ENCODE results near the gene LAMB1.

Gene LAMB1

GRCh38 chr7:108000875-108001763 is 1.8 kb downstream of the LAMB1 start:
- H3K4me3 ChIP-seq (ENCODE audit: low read depth, low read length): no peak overlapping the region
- TF ChIP-seq, protein P1, sequence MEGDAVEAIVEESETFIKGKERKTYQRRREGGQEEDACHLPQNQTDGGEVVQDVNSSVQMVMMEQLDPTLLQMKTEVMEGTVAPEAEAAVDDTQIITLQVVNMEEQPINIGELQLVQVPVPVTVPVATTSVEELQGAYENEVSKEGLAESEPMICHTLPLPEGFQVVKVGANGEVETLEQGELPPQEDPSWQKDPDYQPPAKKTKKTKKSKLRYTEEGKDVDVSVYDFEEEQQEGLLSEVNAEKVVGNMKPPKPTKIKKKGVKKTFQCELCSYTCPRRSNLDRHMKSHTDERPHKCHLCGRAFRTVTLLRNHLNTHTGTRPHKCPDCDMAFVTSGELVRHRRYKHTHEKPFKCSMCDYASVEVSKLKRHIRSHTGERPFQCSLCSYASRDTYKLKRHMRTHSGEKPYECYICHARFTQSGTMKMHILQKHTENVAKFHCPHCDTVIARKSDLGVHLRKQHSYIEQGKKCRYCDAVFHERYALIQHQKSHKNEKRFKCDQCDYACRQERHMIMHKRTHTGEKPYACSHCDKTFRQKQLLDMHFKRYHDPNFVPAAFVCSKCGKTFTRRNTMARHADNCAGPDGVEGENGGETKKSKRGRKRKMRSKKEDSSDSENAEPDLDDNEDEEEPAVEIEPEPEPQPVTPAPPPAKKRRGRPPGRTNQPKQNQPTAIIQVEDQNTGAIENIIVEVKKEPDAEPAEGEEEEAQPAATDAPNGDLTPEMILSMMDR (IDR thresholded peaks at IDR 0.05; ENCODE audit: control insufficient read depth, extremely low read depth, insufficient read depth): no peak
- no peak for DNase-seq (ENCODE audit: low read depth)

DNA sequence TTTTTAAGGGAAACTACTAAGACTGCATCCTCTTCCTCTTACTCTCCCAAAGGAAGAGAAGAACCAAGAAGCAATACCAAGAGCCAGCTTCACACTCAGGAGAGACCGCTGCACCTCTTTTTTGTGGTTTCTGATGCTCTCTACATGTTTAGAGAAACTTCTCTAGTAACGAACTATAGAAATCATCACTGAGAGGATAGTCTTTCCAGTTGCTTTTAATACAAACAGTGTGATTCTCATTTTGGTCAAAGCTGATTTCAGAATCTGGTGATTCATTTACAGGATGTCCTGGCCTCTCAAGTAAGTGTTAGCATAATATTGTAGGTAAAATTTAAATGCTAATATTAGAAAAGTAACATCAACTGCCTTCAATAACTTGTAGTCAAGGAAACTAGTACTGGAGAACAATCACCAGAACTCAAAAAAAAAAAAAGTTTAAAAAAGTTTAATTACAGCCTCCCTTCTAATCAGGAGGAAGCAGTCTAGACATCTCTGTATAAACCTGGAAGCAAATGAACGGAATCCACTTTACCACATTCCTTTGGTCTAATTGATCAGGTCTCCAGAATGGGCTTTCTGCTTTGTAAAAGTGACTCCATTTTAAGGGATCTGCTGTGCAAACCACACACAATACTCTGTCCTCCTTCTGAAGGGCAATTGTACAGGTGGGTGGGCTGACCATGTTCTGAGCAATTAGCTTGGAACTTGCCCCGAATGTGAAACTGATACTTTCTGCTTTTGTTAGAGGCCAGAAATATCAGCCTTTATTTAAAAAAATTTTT is 3.0 kb downstream of the LAMB1 start:
- H3K4me3 ChIP-seq (ENCODE audit: low read depth, low read length): no peak overlapping the region
- TF ChIP-seq, protein P1 (IDR thresholded peaks at IDR 0.05; ENCODE audit: control insufficient read depth, extremely low read depth, insufficient read depth): no peak
- DNase-seq (ENCODE audit: low read depth): no peak

DNA sequence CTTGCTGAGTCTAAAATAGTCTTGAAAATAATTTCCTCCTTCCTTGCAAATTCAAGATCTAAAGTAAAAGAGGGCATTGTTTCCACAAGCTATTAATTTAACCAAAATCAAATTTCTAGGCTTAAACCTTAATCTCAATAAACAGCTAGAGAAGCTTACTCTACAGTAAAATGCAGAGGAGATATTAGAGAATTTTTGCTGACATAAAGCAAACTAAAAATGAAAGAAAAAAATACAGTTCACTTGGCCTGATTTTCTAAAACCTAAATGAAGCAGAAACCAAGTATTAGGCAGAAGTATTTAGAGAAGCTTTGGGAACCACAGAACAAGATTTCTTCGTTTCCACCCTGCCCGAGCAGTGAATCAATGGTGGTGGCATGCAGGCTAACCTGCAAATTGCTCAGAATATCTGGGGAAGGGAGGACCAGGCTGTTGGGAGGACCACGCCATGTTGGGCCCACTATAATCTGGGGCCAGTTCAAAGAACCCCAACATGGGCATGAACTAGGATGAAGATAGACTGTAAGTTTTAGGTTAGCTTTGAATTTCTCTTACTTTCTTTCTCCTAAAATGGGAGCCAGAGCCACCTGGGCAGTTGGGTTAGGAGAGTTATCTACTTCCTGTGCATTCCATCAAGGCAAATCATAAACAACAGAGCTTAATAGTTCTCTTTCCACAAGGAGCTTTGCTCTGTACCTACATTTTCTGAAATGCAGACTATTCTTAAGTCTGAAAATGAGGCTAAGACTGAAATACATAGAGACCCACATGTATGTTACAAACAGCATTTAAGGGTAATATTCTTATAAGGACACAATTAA is 4.1 kb downstream of the LAMB1 start:
- TF ChIP-seq, protein P1 (IDR thresholded peaks at IDR 0.05; ENCODE audit: control insufficient read depth, extremely low read depth, insufficient read depth): no peak
- no peak overlapping the region for H3K4me3 ChIP-seq (ENCODE audit: low read depth, low read length)
- DNase-seq (ENCODE audit: low read depth): no peak

DNA sequence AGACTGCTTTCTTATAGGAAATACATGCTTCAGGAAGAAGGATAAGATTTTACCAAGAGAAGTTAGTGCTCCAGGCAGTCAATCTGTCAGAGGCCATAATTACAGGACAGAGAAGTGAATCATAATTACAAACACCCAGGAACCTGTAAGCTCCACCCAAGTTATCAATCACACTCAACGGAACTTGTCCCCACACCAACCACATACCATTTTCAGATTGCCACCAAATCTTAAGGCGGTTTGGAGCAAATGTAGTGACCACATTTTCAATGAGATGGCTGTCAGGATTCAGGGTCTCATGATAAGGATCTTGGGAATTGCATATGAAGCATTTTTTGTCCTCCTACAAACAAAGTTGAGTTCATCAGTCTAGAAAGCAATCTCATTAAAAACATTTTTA is 4.8 kb downstream of the LAMB1 start:
- H3K4me3 ChIP-seq (ENCODE audit: low read depth, low read length): no peak overlapping the region
- TF ChIP-seq, protein P1 (IDR thresholded peaks at IDR 0.05; ENCODE audit: control insufficient read depth, extremely low read depth, insufficient read depth): no peak
- no peak for DNase-seq (ENCODE audit: low read depth)

DNA sequence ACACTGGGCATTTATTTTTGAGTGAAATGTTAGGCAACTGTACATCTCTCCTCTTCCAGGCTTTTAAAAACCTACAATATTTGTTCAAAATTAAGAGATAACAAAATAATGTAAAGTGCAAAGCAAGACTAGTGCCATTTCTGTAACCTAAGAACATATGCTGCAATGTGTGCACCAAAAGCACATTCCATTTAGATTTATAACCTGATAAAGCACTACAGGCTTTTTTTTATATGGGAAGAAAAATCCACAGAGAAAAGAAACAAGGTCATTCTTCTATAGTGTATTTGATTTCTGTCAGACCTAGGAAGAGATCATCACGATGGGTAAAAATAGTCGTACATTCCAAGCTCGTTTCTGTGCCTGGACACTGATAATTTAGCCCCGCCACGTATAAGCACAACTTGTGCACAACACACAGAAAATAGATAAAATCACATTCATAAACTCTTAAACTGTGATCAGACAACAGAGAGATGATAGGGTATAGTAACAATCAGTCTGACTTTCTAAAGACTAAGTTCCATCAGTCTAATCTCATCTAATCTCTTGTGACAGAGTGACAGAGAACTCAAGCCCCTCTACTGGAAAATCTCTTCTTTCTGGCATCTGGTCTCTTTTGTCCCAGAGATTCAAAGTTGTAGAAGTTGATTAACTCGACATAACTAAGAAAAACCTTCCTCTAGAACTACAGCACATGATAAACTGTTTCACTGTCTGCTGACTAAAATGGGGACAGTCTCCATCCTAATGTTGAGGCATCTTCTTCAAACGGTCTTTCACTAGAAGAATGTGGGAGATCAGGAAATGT is 6.7 kb downstream of the LAMB1 start:
- peak; percentile 50 for DNase-seq (ENCODE audit: low read depth)
- TF ChIP-seq, protein P1 (IDR thresholded peaks at IDR 0.05; ENCODE audit: control insufficient read depth, extremely low read depth, insufficient read depth): no peak
- H3K4me3 ChIP-seq (ENCODE audit: low read depth, low read length): no peak overlapping the region
